HG03571 (cell line): Measurements from ENCODE around the gene SERTAD2.

Experiments used
- ATAC-seq: cut with Tn5 transposase; IDR thresholded peaks from one replicate; pipeline ENCODE4 v1.9.1; 2021; ENCODE audit not compliant: unreplicated experiment

SERTAD2 gene

GRCh38 chr2:64629875-64630274, 23.8 kb downstream of the SERTAD2 start:
- no peak for ATAC-seq

- ATAC-seq: no peak
Observed at GRCh38 chr2:64629329-64629781, 24.4 kb downstream of the SERTAD2 start.

GRCh38 chr2:64627860-64628841, 25.6 kb downstream of the SERTAD2 start:
- no peak for ATAC-seq

GRCh38 chr2:64626963-64627760, 26.6 kb downstream of the SERTAD2 start:
- ATAC-seq: no peak

DNA sequence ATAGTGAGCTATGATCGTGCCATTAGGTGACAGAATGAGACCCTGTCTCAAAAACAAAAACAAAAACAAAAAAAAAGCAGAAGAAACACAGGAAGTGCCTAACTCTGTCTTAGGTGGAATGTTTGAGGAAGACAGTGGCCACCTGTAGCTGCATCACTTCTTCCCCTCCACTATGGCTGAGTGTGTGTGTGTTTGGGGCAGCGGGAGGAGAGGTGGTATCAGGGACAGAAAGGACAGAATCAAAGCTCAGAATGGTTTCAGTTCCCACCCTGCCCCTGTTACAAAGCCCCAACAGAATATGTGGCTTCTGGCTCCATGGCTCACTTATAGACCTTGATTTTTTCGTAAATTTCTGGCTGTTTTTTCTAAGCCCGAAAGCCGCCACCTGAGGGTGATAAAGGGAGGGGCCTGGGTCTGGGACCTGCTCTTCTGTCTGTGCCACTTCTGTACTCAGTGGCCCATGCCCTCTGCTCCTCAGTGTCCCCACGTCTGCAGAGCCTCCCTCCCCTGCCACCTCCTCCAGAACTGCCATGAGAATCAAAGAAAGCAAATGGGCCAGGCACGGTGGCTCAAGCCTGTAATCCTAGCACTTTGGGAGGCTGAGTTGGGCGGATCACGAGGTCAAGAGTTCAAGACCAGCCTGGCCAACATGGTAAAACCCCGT, 27.4 kb downstream of the SERTAD2 start:
- ATAC-seq: no peak

DNA sequence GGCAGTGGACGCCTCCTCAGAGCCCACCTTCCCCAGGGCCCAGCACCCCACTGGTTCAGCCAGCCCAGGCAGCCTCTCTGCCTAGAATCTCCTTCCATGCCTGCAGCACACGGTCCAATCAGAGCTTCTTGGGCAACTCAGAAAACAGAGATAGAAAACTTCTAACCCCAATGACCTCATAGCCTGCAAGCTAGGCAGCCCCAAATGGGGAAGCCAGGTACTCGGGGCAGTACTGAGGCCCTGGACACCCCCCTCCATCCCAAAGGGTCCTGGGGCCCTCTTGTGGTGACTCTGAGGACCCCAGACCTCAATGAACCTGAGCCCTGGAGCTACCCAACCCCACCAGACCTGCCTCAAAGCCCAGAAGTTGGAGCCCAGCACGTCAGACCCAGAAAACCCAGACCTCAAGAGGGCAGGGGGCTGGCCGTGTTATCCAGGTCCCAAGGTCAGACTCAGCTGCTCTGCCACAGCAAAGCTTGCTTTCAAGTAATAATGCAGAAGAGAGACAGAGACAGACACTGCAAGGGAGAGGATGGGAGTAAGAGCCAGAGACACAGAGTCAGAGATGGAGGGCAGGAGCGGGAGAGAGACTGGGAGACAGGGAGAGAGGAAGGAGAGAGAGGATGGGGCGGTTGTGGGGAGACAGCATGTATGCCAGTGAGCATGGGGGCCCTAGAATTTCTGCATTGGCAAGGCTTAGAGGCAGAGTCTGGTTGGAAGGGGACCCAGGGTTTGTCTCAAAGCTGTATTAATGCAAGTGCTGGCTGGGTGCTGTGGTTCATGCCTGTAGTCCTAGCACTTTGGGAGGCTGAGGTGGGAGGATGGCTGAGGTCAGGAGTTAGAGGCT, 28.2 kb downstream of the SERTAD2 start:
- no peak for ATAC-seq

GRCh38 chr2:64624862-64625261, 28.9 kb downstream of the SERTAD2 start:
- ATAC-seq: no peak

DNA sequence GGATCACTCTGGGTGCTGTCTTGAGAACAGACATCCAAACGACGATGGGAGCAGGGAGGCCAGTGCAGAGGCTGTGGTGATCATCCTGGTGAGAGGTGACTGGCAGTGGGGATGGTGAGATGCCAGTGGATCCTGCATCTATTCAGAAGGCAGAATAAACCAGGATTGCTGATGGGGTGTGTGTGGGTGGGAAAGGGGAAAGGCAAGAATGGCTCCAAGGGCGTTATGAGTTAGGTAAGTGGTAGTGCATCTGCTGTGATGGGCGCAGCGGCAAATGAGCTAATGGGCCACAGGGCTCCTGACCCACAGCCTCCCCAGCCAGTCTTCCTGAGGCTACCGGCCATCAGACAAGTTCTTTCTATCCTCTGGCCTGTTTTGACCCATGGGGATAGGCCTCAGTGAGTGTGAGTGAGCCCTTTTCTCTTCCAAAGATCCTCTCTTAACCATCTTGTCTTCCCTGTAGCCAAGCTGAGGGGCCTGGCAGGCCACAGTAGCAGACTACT, 29.6 kb downstream of the SERTAD2 start:
- no peak for ATAC-seq

DNA sequence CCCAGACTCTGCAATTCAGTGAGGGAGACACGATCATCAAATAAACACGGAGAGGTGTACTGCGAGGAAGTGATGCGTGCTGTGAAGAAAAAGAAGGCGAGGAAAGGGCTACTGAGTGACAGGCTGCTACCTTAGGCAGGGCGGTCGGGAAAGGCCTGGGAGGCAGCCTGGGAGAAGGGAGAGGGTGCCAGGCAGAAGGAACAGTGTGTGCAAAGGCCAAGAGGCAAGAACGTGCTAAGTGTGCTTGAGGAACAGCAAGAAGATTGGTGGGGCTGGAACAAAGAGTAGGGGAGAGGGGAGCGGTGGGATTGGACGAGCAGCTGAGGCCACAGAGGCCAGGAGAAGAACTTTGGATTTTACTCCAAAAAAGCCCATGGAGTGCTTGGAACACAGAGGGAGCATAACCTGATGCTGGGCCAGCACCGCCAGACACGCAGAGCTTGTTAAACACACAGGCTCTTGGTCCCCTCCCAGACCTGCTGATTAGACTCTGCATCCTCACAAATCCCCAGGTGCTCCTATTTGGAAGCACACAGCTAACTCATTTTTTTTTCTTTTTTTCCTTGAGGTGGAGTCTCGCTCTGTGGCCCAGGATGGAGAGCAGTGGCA, 30.4 kb downstream of the SERTAD2 start:
- no peak for ATAC-seq

- ATAC-seq: no peak
Observed at GRCh38 chr2:64622443-64623241, 31.1 kb downstream of the SERTAD2 start.

DNA sequence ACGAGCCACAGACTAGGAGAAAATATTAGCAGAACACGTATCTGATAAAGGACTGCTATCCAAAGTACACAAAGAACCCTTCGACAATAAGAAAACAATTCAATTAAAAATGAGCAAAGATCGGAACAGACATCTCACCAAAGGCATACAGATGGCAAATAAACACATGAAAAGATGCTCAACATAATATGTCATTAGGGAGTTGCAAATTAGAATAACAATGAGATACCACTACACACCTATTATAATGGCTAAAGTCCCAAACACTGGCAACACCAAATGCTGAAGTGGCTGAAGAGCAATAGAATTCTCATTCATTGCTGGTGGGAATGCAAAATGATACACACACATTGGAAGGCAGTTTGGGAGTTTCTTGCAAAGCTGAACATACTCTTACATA, 33.1 kb downstream of the SERTAD2 start:
- ATAC-seq: no peak

DNA sequence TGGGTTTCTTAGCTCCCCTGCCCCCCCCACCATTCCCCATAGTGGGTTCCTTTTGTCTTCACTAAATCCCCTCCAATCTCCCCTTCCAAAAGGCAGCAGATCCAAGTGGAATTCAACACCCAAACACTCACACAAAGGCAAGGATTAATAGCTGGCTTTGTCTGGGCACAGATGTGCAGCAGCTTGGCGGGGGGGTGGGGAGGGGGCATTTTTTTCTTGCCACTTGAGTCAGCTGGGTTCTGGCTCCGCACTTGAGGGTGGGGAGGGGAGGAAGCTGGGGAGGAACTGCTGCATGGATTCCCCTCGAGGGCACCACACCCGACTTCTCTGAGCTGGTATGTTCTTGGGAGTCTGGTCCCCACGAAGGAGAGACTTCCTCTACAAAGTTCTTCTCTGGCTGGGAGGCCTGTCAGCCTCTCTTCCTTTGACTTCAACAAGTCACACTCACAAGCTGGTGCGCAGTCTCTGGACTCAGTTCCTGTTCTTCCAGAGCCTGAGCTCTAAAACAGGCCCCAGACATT, 36.0 kb downstream of the SERTAD2 start:
- ATAC-seq: no peak

DNA sequence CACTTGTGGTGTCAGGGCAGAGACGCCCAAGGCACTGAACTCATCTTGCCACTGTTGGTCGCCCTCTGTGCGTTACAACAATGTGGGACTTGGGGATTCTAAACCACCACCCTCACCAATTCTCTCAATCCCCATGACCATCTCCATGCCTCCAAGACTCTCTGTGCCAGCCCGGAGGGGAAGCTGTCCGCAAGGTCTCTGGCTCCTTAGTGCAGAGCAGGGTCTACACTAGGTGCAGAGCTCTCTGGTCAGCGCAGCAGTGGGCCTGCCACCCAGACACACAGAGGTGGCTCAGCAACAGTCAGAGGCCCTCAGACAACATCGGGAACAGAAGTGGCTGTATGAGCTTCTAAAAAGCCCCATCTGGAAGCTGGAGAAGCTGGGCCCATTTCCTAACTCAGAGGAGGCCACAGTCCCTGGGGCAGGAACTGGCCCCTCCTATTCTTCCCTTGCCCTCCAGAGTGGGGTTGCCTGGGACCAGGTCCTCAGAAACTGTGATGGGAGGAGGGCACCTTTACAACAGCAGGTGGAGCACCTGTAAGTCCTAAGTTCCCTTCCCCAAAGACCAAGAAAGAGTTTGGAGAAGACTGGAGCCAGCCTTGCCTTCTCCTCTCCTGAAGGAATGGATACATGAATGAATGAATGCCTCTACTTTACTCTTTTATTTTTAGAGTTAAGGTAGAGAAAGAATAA, 37.7 kb downstream of the SERTAD2 start:
- no peak for ATAC-seq

DNA sequence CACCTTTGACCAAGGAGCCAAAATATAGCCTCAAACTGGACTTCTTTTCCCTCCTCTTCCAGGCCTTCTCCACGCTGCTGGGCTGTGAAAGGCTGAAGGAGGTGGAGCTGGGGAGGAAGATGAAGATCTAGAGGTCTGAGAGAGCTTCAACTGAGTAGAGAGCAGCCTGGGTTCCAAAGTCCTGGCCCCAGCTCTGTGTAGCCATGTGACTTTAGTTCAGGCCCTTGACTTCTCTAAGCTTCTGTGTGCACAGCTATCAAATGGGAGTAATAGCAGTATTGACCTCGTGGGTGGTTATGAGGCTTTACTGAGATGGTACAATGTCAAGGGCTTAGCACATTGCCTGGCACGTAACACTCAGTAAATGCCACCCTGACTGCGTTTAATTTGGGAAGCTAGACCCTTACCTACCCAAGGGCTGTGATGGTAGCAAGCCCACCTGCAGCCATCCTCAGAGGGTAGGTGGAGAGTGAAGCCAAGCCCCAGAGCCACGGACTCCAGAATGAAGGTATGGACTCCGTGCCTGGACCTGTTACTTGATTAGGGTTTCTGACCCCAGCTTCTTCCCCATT, 38.4 kb downstream of the SERTAD2 start:
- no peak for ATAC-seq

DNA sequence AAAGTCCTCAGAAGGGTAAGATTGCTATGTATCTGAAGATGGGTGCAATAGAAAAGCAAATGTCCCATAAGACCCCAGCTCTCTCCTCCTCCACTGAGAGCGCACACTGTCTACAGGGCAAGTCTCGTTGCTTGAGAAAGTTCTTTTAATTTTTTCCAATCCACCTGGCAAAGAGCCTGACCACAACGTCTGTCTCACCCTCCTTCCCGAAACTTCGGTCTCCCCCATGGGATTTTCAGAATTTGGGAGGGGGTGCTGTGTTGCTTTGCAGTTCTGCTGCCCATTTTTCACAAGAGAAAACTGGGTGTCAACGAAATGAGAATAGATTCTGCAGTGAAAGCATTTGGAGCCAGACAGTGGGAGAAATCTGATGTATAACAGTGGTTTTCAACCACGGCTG, 40.4 kb downstream of the SERTAD2 start:
- no peak for ATAC-seq

DNA sequence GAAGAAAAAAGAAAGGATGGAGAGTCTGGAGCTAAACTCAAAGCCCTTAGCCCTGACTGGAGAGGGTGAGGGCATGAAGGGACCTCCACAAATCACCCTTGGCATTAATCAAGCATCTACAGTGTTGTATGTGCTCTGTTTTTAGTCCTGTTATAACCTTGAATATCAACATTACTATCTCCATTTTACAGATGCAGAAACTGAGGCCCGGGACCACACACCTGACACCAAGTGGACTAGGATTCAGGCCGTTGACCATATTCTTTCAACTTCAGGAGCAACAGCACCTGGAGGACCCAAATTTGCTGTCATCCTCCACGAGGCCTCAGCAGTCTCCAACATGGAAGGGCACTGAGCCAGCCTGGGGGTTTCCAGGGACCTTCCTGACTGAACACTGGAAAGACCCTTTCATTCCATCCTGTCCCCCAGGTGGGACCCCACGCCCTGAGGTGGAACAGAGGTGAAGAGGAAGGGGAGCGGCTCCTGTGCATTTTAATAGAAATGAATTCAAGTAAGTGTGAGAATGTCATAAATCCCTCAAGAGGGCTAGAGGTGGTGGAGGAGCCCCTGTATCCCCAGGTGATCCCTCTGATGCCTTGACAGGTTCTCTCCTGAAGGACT, 41.0 kb downstream of the SERTAD2 start:
- ATAC-seq: no peak

GRCh38 chr2:64610316-64610855, 43.3 kb downstream of the SERTAD2 start:
- no peak for ATAC-seq
